Smooth muscle cell (in vitro differentiated cells): ENCODE measurements around the gene EIF3J. TPM values are rescaled to one million over a fixed set of nuclear protein-coding genes. Genes with fewer than 3 reads are reported as not detected.

Experiments
- DNase-seq: peaks from one replicate; lab custom pipeline; 2025; ENCODE audit not compliant: unreplicated experiment; lab: John Stamatoyannopoulos, UW
- H2AFZ ChIP-seq: fragments of 200-600 bp; sonication (generic); 2 replicates; pipeline ENCODE4 v1.6.0; 2016; ENCODE audit warnings: antibody characterized with exemption, low read depth, mild to moderate bottlenecking
- H3F3A ChIP-seq: fragments of 200-600 bp; sonication (generic); 2 replicates; pipeline ENCODE4 v1.6.0; 2017; ENCODE audit warnings: antibody characterized with exemption, low read depth
- H3K27ac ChIP-seq: fragments of 200-600 bp; sonication (generic); 2 replicates; pipeline ENCODE4 v1.5.1; 2016; ENCODE audit warnings: low read depth, mild to moderate bottlenecking
- H3K27me3 ChIP-seq: fragments of 200-600 bp; sonication (generic); 2 replicates; pipeline ENCODE4 v1.6.1; 2016; ENCODE audit warnings: low read depth, mild to moderate bottlenecking
- H3K36me3 ChIP-seq: fragments of 200-600 bp; sonication (generic); 2 replicates; pipeline ENCODE4 v1.5.1; 2016; ENCODE audit warnings: low read depth
- H3K4me1 ChIP-seq: fragments of 200-600 bp; sonication (generic); 2 replicates; pipeline ENCODE4 v1.5.1; 2016; ENCODE audit warnings: low read depth
- H3K4me2 ChIP-seq: fragments of 200-600 bp; sonication (generic); 2 replicates; pipeline ENCODE4 v1.6.0; 2016; ENCODE audit warnings: mild to moderate bottlenecking
- H3K4me3 ChIP-seq: fragments of 200-600 bp; sonication (generic); 2 replicates; pipeline ENCODE4 v1.5.1; 2016; ENCODE audit warnings: mild to moderate bottlenecking
- H3K79me2 ChIP-seq: fragments of 200-600 bp; sonication (generic); 2 replicates; pipeline ENCODE4 v1.6.0; 2016; ENCODE audit warnings: low read depth, mild to moderate bottlenecking
- H3K9ac ChIP-seq: fragments of 200-600 bp; sonication (generic); 2 replicates; pipeline ENCODE4 v1.6.0; 2016; ENCODE audit warnings: low read depth
- H3K9me3 ChIP-seq: fragments of 200-600 bp; sonication (generic); replicated peaks from 2 replicates; pipeline ENCODE4 v1.5.1; 2016; ENCODE audit warnings: low read depth
- H4K20me1 ChIP-seq: fragments of 200-600 bp; sonication (generic); 2 replicates; pipeline ENCODE4 v1.6.0; 2016; ENCODE audit warnings: low read depth
- WGBS: methylation state at CpG from one replicate; pipeline ENCODE4 v1.1.7; 2016; ENCODE audit warnings: low lambda C conversion rate; 5-methylcytosine and 5-hydroxymethylcytosine counted together
- polyA plus RNA-seq: library from polyadenylated mRNA; unstranded; fragments of >200 nt; fragmentation: Nextera tagmentation; extraction: Ambion mirVana; gene quantifications from 2 replicates; pipeline ENCODE4 v1.2.1, GENCODE V29; 2016
- total RNA-seq: library from RNA; depleted of rRNA; stranded (reverse); fragments of >200 nt; gene quantifications from 2 replicates; pipeline ENCODE4 v1.2.3, GENCODE V29; 2014
- TF ChIP-seq, protein P1 (sequence below): fragments of 200-600 bp; sonication (generic); IDR thresholded peaks from 2 replicates; pipeline ENCODE4 v1.5.1; 2017; ENCODE audit warnings: borderline replicate concordance, mild to moderate bottlenecking, antibody characterized with exemption; ENCODE audit not compliant: insufficient read depth, poor library complexity, severe bottlenecking

EIF3J gene
- total and polyA plus RNA-seq, 2 experiments from 2014 or later, result 28.7 to 62.3 TPM

DNA sequence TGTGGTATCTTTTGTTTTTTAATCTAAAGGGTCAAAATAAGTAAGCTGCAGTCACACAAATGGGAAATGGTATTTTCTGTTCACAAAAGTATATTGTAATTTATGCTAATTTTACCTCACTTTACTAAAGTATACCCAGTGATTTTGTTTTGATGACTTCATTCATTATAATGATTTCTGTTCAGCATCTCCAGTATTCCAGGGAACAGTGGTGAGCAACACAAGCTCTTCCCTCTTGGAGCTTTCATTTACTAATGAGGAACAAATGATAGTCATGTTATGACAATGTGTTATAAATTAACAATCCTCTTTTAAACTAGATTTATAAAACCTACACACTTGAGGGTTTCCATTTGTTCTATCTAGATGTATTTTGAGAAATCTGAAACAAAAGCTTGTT is 20.5 kb upstream of the EIF3J start:
- no peak overlapping the region for H3K4me3 ChIP-seq
- H3K79me2 ChIP-seq, result peaks cover 8% of the 10 kb centered on the region
- DNase-seq, result no peak
- H3K27me3 ChIP-seq, result no peaks in the 10 kb centered on the region
- H4K20me1 ChIP-seq, result peaks cover 4% of the 10 kb centered on the region
- H3K4me2 ChIP-seq, result no peak overlapping the region
- H3K9me3 ChIP-seq, result no peaks in the 10 kb centered on the region
- no peaks in the 10 kb centered on the region for H3F3A ChIP-seq
- no peak overlapping the region for H3K9ac ChIP-seq
- H3K4me1 ChIP-seq, result no peaks in the 10 kb centered on the region
- no peak overlapping the region for H2AFZ ChIP-seq
- TF ChIP-seq, protein P1, sequence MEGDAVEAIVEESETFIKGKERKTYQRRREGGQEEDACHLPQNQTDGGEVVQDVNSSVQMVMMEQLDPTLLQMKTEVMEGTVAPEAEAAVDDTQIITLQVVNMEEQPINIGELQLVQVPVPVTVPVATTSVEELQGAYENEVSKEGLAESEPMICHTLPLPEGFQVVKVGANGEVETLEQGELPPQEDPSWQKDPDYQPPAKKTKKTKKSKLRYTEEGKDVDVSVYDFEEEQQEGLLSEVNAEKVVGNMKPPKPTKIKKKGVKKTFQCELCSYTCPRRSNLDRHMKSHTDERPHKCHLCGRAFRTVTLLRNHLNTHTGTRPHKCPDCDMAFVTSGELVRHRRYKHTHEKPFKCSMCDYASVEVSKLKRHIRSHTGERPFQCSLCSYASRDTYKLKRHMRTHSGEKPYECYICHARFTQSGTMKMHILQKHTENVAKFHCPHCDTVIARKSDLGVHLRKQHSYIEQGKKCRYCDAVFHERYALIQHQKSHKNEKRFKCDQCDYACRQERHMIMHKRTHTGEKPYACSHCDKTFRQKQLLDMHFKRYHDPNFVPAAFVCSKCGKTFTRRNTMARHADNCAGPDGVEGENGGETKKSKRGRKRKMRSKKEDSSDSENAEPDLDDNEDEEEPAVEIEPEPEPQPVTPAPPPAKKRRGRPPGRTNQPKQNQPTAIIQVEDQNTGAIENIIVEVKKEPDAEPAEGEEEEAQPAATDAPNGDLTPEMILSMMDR, result no peak
- H3K27ac ChIP-seq, result no peak overlapping the region
- peaks cover 4% of the 10 kb centered on the region for H3K36me3 ChIP-seq

DNA sequence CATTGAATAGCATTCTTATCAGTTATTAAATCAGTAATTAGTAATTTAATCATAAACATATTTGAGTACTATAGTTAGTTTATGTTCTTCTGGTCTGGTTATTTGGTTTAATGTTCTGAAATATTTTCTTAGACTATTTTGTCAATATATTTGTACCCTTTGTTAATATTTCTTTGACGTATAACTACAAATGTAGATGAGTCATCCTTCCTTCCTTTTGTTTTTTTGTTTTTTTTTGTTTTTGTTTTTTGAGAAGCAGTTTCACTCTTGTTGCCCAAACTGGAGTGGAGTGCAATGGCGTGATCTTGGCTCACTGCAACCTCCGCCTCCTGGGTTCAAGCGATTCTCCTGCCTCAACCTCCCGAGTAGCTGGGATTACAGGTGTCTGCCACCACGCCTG is 17.4 kb upstream of the EIF3J start:
- TF ChIP-seq, protein P1, result no peak
- DNase-seq, result no peak
- Histone ChIP-seq H3K9ac (no peak overlapping the region), H3K4me1 (no peaks in the 10 kb centered on the region), H3K79me2 (peaks cover 8% of the 10 kb centered on the region), H3F3A (no peaks in the 10 kb centered on the region), H3K4me3 (no peak overlapping the region), H3K27ac (no peak overlapping the region), H3K36me3 (peaks cover 5% of the 10 kb centered on the region), H4K20me1 (peaks cover 4% of the 10 kb centered on the region), H3K4me2 (no peak overlapping the region), H3K27me3 (no peaks in the 10 kb centered on the region), H2AFZ (no peak overlapping the region), H3K9me3 (no peaks in the 10 kb centered on the region)
- WGBS, result 98% methylated on average over 6 of the region's 6 CpGs

DNA sequence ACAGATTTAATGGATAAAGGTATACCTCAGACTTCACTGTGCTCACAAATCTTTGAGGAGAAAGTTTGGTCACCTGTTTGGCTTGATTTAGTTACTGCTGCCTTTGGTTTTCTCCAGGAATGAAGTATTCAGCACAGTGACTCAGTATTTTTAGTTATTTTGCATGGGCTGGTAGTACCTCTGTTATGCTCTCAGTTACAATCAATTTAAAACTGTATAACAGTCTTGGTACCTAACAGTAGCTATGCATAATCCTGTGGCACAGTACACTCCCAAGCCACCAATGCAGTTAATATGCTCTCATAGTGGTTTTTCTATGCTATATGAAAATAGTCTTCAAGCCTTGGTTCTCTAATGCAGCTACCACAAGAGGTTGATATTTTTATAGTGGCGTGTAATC is 11.9 kb upstream of the EIF3J start:
- no peak overlapping the region for H3K4me2 ChIP-seq
- H3K4me1 ChIP-seq, result no peaks in the 10 kb centered on the region
- TF ChIP-seq, protein P1, result no peak
- 100% methylated on average over 1 of the region's 1 CpG for WGBS
- no peak overlapping the region for H3K9ac ChIP-seq
- DNase-seq, result no peak
- no peaks in the 10 kb centered on the region for H3K27me3 ChIP-seq
- H3K27ac ChIP-seq, result no peak overlapping the region
- no peaks in the 10 kb centered on the region for H3K79me2 ChIP-seq
- no peaks in the 10 kb centered on the region for H4K20me1 ChIP-seq
- peaks cover 11% of the 10 kb centered on the region for H3K36me3 ChIP-seq
- H3F3A ChIP-seq, result peaks cover 10% of the 10 kb centered on the region
- H2AFZ ChIP-seq, result no peak overlapping the region
- H3K4me3 ChIP-seq, result no peak overlapping the region
- no peaks in the 10 kb centered on the region for H3K9me3 ChIP-seq

DNA sequence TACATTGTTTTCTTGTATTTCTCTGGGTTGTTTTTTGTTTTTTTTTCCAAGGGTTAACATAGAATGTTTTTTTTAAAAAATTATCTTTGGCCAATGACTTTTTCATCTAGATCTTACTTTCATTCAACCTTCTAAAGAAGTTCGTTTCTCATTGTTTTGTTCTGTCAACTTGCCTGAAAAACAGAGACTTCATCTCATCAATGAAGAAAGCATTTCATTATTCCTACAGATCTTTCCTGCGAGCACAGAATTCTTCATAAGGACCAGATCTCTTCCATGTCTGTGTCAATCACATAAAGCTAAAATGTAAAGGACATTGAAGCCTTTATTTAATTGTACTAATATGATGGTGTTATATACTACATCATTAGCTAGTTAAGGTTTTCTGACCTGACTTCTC is 9.7 kb upstream of the EIF3J start:
- H3K36me3 ChIP-seq, result peaks cover 6% of the 10 kb centered on the region
- no peaks in the 10 kb centered on the region for H3K9me3 ChIP-seq
- H3K27ac ChIP-seq, result no peak overlapping the region
- H3K4me2 ChIP-seq, result no peak overlapping the region
- no peaks in the 10 kb centered on the region for H3K27me3 ChIP-seq
- H4K20me1 ChIP-seq, result no peaks in the 10 kb centered on the region
- peaks cover 10% of the 10 kb centered on the region for H3F3A ChIP-seq
- no peak overlapping the region for H2AFZ ChIP-seq
- H3K4me3 ChIP-seq, result no peak overlapping the region
- no peaks in the 10 kb centered on the region for H3K79me2 ChIP-seq
- no peaks in the 10 kb centered on the region for H3K4me1 ChIP-seq
- WGBS, result 95% methylated on average over 2 of the region's 2 CpGs
- no peak overlapping the region for H3K9ac ChIP-seq
- TF ChIP-seq, protein P1, result no peak
- DNase-seq, result no peak
